HG03175 (cell line): ENCODE results near the gene LRRN4CL.
A peak's percentile ranks its signal among the peaks of the same experiment; 100 is the strongest.
"Not testable (repeated sequence)": the region's sequence is repeated elsewhere in the genome, so short reads cannot be mapped to it uniquely, and the experiment has no call there.

ENCODE experiments used
- ATAC-seq: cut with Tn5 transposase; IDR thresholded peaks from one replicate; pipeline ENCODE4 v1.9.1; 2021; ENCODE audit warnings: mild to moderate bottlenecking, moderate library complexity; ENCODE audit not compliant: unreplicated experiment

LRRN4CL gene

DNA sequence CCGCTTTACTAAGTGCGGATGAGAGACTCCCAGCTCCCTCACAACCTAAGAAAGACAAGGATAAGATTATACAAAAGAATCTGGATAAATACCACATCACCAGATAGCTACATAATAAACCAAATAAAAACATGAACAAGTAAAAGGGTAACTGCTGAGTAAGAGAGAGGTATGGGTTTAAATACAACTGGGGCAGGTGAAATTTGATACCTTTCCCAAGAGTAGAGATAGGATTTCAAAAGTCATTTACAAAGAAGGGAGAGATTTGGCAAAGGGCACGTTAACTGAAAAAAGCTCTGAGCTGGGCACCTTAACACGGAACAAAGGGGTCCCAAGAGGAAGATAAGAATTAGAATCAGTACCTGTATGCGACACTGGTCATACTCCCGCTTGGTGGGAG, 12.2 kb downstream of the LRRN4CL start:
- no peak for ATAC-seq

DNA sequence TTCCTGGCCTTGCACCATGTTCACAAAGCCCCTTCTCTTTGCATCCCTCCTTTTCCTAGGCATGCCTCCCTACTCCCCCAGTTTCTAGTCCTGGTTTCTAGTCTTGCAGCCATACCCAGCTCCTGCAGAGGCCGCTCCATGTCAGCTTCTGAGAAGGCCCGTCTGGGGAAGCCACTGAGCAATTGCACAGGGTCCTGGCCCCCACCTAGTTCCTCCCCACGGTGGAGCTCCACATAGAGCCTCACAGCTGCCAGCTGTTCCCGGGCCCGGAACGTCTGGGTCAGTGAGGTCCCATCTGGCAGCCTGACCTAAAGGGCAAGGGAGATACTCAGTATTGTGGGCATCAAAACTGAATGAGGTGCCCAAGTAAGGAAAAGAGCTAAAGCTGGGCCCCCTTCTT, 12.6 kb downstream of the LRRN4CL start:
- no peak for ATAC-seq

DNA sequence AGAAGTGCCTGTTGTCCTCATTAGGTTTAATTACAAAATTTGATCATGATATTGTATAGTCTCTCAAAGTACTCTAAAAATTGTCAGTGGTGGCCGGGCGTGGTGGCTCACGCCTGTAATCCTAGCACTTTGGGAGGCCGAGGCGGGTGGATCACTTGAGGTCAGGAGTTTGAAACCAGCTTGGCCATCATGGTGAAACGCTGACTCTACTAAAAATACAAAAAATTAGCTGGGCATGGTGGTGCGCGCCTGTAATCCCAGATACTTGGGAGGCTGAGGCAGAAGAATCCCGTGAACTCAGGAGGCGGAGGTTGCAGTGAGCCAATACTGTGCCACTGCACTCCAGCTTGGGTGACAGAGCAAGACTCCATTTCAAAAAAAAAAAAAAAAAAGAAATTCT, 13.9 kb downstream of the LRRN4CL start:
- ATAC-seq, result not testable (repeated sequence)

DNA sequence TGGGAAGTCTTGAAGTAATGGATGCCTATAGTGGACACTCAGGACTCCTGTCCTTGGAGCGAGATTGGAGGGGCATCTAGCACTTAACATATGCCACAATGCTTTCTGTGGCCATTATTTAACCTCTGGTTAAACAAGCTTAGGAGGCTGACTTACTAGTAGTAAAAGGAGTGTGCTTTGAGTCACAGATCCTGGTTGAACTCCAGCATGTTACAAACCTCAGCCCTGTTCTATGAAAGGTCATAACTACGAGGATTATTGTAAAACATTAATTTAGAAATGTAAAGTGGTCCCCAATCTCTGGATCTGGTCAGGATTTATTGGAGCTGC, 16.2 kb downstream of the LRRN4CL start:
- no peak for ATAC-seq

DNA sequence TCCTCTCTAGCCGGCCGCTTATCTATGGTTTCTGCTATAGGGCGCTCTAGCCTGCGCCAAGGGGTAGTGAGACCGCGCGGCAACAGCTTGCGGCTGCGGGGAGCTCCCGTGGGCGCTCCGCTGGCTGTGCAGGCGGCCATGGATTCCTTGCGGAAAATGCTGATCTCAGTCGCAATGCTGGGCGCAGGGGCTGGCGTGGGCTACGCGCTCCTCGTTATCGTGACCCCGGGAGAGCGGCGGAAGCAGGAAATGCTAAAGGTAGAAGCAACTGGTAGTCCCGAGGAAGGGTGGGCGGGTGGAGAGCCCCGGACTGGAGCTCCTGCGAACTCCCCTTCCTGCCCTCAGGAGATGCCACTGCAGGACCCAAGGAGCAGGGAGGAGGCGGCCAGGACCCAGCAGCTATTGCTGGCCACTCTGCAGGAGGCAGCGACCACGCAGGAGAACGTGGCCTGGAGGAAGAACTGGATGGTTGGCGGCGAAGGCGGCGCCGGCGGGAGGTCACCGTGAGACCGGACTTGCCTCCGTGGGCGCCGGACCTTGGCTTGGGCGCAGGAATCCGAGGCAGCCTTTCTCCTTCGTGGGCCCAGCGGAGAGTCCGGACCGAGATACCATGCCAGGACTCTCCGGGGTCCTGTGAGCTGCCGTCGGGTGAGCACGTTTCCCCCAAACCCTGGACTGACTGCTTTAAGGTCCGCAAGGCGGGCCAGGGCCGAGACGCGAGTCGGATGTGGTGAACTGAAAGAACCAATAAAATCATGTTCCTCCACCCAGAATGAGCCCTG, 17.5 kb downstream of the LRRN4CL start, which contains the start of the genes LBHD1 and UQCC3:
LBHD1 (minus strand) TSS at position 660 of the 782 bp plus-strand sequence. CDS start 2,236 bp downstream, outside the sequence.
UQCC3 (plus strand) TSS at position 66 of the 782 bp plus-strand sequence; CDS start at position 139, 73 bp downstream.
- ATAC-seq, result peak; percentile 72

DNA sequence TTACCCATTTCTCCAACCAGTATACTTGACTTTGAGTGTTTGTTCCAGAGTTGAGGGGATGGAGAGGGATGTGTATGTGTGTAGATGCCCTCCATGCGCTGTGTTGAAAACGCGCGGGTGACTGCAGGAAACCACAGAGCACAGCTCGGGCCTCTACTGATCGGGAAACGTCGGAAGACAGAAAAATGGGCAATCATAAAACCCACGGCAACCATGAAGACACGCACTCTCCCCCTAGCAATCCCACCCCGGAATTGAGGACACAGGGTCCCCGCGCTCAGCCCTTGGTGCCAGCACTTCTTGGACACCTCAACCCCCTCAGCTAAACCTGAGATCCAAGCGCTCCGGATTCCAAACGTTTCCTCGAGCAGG, 18.1 kb downstream of the LRRN4CL start:
- peak; percentile 4 for ATAC-seq

DNA sequence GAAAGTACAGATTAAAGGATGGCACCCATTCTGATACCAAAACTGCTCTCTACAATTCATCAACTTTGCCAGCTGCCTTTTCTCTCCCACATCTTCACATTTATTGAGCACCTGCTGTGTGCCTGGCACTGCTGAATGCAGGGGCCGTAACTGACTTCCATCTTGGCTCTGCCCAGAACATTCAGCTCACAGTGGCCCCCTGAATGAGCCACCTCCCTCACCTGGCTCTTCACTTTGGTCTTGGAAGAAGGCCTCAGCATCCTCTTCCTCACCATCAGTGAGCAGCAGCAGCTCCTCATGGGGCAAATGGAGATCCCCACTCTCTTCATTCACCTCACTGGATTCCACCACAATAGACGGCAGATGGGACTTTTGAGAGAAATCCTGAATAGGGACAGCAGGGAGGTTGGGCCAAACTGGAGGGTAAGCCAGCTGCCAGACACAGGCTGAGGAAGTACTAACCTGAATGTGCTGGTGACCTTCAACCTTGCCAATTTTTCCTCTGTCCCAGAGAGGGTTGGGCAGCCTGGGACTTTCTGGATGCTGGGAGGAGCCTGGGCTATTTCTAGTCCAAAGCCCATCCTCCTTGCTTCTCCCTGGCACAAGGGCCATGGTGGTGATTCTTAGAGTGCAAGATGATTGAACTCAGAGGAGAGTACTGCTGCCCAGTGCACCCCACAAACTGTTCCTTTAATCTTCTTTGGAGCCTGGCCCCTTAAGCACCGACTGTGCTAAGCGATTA, 19.7 kb downstream of the LRRN4CL start:
- no peak for ATAC-seq

DNA sequence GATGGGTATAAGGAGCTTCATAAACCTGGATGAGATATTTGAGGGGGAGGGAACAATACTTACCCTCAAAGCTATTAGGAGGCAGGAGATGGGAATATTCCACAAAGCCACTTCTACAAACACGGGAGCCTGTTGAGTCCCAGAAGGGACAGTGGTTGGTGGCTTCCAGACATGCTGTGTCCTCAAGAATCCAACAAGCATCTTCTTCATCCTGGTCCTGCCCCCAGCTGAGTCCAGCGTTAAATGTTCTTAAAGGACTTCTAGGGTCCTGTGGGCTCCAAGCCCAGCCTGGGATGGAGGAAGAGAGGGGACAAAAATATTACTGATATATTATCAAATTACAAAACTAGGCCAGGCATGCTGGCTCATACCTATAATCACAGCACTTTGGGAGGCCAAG, 21.9 kb downstream of the LRRN4CL start:
- ATAC-seq, result no peak

DNA sequence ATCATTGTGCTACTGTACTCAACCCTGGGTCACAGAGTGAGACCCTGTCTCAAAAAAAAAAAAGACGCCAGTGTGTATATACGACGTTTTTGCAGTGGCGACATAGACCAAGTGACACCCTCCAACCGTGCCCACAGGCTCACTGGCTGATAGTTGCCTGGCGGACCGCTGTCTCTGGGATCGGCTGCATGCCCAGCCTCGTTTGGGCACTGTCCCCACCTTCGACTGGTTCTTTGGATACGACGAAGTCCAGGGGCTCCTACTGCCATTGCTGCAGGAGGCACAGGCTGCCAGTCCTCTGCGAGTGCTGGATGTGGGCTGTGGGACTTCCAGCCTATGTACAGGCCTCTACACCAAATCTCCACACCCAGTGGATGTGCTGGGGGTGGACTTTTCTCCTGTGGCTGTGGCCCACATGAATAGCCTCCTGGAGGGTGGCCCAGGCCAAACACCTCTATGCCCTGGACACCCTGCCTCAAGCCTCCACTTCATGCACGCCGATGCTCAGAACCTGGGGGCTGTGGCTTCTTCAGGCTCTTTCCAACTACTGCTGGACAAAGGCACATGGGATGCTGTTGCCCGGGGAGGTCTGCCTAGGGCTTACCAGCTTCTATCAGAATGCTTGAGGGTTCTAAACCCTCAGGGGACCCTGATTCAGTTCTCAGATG, 22.9 kb downstream of the LRRN4CL start:
- no peak for ATAC-seq

DNA sequence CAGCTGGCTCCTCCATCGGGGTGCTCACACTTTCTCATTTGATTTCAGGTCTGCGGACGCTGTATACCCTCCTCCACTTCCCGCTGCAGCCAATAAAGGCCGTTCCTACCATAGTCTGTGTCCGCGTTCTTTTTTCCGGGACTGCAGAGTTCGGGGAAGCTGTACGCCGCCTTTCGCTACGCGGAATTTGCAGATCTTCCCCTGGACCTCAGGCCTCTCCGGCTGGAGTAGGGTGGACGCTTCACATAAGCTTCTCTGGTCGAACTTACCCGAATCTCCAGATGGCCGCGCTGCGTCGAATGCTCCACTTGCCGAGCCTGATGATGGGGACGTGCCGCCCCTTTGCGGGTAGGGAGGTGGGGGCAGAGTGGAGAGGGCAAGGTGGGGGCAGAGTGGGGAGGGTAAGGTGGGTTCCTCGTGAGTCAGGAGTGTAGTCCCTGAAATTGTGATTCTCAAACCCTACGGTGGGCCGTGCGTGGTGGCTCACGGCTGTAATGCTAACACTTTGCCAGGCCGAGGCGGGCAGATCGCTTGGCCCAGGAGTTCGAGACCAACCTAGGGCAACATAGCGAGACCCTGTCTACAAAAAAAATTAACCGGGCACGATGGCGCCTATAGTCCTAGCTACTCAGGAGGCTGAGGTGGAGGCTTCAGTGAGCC, 23.6 kb downstream of the LRRN4CL start:
- peak; percentile 16 for ATAC-seq

DNA sequence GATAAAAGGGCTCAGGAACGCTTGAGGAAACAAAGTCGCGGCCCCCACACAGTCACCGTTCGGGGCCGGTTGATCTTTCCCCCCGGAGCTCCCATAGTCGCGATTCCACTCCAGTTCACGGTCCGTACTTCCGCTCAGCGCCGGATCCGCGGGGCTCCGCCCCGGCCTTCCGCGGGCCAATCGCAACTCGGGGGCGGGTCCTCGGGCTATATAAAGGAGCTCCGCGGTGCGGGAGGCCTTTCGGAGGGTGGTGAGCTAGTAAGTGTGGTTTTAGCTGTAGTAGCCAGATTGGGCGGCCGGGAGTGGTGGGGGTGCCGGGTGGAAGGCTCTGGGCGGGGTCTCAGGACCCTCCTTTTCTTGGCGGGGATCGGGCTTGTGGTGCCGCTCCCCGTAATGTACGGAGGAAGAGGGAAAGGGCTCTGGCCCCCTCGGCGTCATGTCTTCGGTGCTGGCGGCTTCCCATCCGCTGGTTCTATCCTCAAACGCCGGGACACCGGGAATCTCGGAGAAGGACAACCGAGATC, 24.2 kb downstream of the LRRN4CL start, which contains the start of the genes C11orf98 and CSKMT:
C11orf98 (minus strand) TSS at position 136 of the 524 bp plus-strand sequence; CDS start at position 95, 41 bp downstream.
CSKMT (plus strand) TSS at position 238 of the 524 bp plus-strand sequence. CDS start 568 bp downstream, outside the sequence.
- peak; percentile 87 for ATAC-seq

DNA sequence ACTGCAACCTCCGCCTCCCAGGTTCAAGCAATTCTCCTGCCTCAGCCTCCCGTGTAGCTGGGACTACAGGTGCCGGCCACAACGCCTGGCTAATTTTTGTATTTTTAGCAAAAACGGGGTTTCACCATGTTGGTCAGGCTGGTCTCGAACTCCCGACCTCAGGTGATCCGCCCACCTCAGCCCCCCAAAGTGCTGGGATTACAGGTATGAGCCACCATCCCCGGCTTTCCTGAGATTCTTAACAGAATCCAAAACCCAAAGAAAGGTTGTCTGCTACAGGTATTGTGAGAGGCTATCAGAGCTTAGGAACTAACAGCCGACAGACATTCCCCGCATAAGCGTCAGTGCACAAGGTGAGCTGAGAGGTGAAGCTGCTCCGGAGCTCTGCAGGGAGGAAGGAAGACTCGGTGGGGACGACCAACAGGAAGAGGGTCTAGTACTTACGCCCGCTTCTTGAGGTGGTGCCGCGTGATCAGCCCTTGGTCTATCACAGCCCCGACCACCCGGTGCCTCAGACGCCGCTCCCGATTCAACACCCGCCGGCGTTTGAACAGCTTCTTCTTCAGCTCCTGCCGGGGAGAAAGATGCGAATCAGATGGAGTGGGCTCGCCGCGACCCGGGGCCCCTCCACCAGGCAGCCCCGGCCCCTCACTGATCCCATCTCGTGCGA, 24.8 kb downstream of the LRRN4CL start:
- peak; percentile 41 for ATAC-seq

DNA sequence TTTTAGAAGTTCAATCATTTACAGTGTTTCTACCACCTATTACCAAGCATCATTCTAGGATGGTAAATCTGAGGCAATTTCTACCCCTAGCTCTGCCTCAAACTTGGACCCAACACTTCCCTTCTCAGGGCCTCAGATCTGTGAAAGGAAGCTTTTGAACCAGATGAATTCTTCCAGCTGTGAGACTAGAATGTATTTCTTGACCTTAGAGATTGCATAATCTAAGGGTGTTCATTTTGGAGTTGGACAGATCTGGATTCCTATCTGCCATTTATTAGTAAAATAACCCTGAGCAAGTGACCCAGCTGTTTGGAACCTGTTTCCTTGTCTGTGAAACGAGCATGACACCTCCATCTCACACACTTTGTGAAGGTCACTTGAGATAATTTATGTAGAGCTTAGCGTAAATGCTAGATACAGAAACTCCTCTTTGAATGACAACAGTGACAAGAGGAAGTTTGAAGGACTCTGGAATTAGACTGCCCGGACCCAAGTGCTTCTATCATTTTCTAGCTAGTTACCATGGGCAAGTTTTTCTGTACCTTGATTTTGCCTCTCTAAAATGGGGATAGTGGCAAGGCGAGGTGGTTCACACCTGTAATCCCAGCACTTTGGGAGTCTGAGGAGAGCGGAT, 32.4 kb downstream of the LRRN4CL start:
- ATAC-seq, result no peak

DNA sequence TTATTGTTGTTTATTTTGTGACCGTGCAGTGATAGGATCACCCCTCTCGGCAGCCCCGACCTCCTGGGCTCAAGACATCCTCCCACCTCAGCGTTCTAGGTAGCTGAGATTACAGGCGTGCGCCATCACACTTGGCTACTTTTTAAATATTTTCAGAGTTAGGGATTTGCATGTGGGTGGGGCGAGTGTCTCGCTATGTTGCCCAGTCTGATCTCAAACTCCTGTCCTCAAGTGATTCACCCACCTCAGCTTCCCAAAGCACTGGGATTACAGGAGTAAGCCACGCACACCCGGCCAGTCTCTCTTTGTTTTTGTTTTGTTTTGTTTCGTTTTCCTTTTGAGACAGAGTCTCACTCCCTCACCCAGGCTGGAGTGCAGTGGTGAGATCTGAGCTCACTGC, 35.0 kb downstream of the LRRN4CL start:
- ATAC-seq, result no peak

DNA sequence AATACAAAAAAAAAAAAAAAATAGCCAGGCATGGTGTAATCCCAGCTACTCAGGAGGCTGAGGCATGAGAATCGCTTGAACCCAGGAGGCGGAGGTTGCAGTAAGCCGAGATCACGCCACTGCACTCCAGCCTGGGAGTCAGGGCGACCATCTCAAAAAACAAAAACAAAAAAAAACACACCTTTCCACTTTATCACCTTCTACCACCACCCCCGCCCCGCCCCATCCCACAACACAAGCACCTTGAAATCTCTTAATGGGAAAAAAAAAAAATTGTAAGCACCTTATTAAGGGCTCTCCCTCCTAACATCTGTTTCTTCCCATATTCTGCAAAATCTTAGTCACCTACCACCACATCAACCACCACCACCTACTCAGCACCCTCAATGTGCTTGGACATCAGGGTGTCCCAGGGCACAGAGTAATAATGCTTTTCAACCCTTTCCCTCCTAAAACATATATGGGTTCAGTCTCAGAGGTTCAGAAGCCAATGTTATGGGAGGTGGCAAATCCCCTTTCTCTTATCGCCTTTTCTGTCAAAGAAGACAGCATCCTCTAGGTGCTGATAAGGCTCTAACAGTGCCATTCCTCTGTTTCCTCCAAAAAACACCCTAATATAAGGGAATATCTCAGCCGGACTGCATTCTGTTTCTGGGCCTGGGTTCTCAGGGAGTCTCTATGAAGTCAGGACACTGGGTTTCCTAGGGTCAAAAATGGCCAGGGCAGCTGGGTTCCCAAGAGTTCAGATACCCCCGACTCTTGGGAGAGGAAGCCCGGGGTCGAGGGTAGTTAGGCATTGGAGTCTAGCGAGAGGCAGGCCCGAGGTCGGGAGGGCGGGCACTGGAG, 36.9 kb downstream of the LRRN4CL start:
- no peak for ATAC-seq

DNA sequence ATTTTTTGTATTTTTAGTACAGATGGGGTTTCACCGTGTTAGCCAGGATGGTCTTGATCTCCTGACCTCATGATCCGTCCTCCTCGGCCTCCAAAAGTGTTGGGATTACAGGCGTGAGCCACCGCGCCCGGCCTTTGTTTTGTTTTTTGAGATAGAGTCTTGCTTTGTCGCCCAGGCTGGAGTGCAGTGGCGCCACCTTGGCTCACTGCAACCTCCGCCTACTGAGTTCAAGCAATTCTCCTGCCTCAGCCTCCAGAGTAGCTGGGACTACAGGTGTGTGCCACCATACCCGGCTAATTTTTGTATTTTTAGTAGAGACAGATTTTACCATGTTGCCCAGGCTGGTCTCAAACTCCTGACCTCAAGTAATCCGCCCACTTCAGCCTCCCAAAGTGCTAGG, 39.0 kb downstream of the LRRN4CL start:
- ATAC-seq, result not testable (repeated sequence)

DNA sequence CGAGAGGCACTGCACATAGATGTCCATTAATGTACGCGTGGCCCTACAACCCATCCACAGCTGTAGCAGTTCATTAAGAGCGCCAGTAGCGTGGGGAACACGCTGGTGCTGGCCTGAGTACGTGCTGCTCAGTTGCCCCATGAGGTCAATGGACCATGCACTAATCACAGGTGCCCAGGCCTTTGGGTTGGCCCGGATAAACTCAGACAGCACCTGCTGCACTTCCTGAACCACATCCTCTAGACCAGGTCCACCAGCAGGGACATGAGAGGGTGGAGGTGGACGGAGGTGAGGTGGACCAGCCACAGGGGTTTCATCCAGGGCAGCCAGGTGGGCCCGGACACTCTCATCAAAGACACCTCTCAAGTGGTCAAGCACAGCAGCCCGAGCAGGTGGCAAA, 39.8 kb downstream of the LRRN4CL start:
- ATAC-seq, result no peak

DNA sequence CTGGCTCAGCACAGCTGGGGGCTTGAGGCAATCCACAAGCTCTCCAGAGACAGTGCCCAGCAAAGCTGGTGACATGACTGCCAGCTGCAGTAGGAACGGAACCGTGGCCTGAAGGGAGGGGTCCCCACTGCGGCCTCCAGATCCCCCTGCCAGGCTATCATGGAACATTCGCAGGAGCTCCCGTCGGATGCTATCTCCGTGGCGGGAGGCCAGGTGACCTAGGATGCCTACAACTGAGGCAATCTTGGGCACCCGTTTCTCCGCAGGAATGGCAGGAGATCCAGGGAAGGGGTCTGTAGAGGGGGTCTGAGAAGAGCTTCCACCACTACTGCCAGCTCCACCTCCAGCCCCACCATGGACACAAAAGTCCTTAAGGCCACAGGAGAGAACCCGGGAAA, 40.4 kb downstream of the LRRN4CL start:
- ATAC-seq, result no peak
